Measurements from ENCODE around the gene MEX3D.
"Not testable (repeated sequence)": the region's sequence is repeated elsewhere in the genome, so short reads cannot be mapped to it uniquely, and the experiment has no call there.

MEX3D gene

GRCh38 chr19:1522061-1522460 lies 46.1 kb downstream of the MEX3D start:
- DNase-seq (ENCODE audit: low read depth in 1 of 2, low spot score in 1 of 2) = no peak

GRCh38 chr19:1521636-1522035 lies 46.5 kb downstream of the MEX3D start:
- DNase-seq (ENCODE audit: low read depth in 1 of 2, low spot score in 1 of 2) = no peak

- no peak for DNase-seq (ENCODE audit: low read depth in 1 of 2, low spot score in 1 of 2)
These were observed 47.8 kb downstream of the MEX3D start for GRCh38 chr19:1520203-1520780.

GRCh38 chr19:1519802-1520201 lies 48.3 kb downstream of the MEX3D start:
- DNase-seq (ENCODE audit: low read depth in 1 of 2, low spot score in 1 of 2) = not testable (repeated sequence)

GRCh38 chr19:1518471-1518870 lies 49.7 kb downstream of the MEX3D start:
- no peak for DNase-seq (ENCODE audit: low read depth in 1 of 2, low spot score in 1 of 2)

- DNase-seq (ENCODE audit: low read depth in 1 of 2, low spot score in 1 of 2) = no peak
These were observed 51.8 kb downstream of the MEX3D start for GRCh38 chr19:1516395-1516753.

GRCh38 chr19:1514986-1515721 lies 53.0 kb downstream of the MEX3D start:
- DNase-seq (ENCODE audit: low read depth in 1 of 2, low spot score in 1 of 2) = no peak

GRCh38 chr19:1514295-1514661 lies 53.8 kb downstream of the MEX3D start:
- no peak for DNase-seq (ENCODE audit: low read depth in 1 of 2, low spot score in 1 of 2)

GRCh38 chr19:1513499-1514294 lies 54.4 kb downstream of the MEX3D start:
- DNase-seq (ENCODE audit: low read depth in 1 of 2, low spot score in 1 of 2) = peak; percentile 52 to 61

GRCh38 chr19:1512671-1513498 lies 55.2 kb downstream of the MEX3D start, which contains the start of gene ADAMTSL5:
Gene ADAMTSL5 (minus strand): TSS chr19:1513019. CDS start chr19:1510943, 2,076 bp downstream.
- DNase-seq (ENCODE audit: low read depth in 1 of 2, low spot score in 1 of 2) = peak; percentile 34 to 52

- DNase-seq (ENCODE audit: low read depth in 1 of 2, low spot score in 1 of 2) = no peak
These were observed 56.5 kb downstream of the MEX3D start for GRCh38 chr19:1511318-1512317.

- DNase-seq (ENCODE audit: low read depth in 1 of 2, low spot score in 1 of 2) = no peak
These were observed 57.3 kb downstream of the MEX3D start for GRCh38 chr19:1510807-1511206.

GRCh38 chr19:1510442-1510806 lies 57.7 kb downstream of the MEX3D start:
- no peak for DNase-seq (ENCODE audit: low read depth in 1 of 2, low spot score in 1 of 2)

- no peak for DNase-seq (ENCODE audit: low read depth in 1 of 2, low spot score in 1 of 2)
These were observed 58.3 kb downstream of the MEX3D start for GRCh38 chr19:1509602-1510441.

GRCh38 chr19:1508507-1508856 lies 59.6 kb downstream of the MEX3D start:
- DNase-seq (ENCODE audit: low read depth in 1 of 2, low spot score in 1 of 2) = no peak

- peak; percentile 76 to 85 for DNase-seq (ENCODE audit: low read depth in 1 of 2, low spot score in 1 of 2)
These were observed 60.2 kb downstream of the MEX3D start for GRCh38 chr19:1507763-1508506.

GRCh38 chr19:1507192-1507660 lies 60.9 kb downstream of the MEX3D start:
- no peak for DNase-seq (ENCODE audit: low read depth in 1 of 2, low spot score in 1 of 2)
